IMR-90 (cell line): ENCODE measurements around the gene CHMP1A. TPM values are rescaled to one million over a fixed set of nuclear protein-coding genes. Genes with fewer than 3 reads are reported as not detected.

Experiments used
- ATAC-seq: fragments of 200-7000 bp; cut with Tn5 transposase; 2 replicates; pipeline ENCODE4 v1.9.1; 2020; ENCODE audit warnings: low read depth, mild to moderate bottlenecking, moderate library complexity
- BruUV-seq: library from RNA; stranded (reverse); fragments of 400-500 nt; replicated peaks from 2 replicates; lab custom pipeline; 2021; lab: Mats Ljungman, UMichigan
- CTCF ChIA-PET: fragments of 300-600 bp; formaldehyde crosslinking; extraction: SDS; loops from one replicate; lab custom pipeline; 2021; ENCODE audit warnings: antibody characterized with exemption; lab: Yijun Ruan, JAX
- POLR2A ChIA-PET: fragments of 300-600 bp; sonication (Branson Sonifier 250); formaldehyde crosslinking; loops from one replicate; lab custom pipeline; 2022; ENCODE audit warnings: antibody characterized with exemption; ENCODE audit not compliant: unreplicated experiment; lab: Charles Lee
- DNase-seq: peaks from one replicate; pipeline ENCODE4 v3.0.0; 2013
- H2AFZ ChIP-seq: replicated peaks from 2 replicates; pipeline ENCODE3; 2013; ENCODE audit warnings: low read length, mild to moderate bottlenecking; ENCODE audit not compliant: poor library complexity
- H2AK5ac ChIP-seq: 2 replicates; pipeline ENCODE4 v1.6.1; 2013; ENCODE audit warnings: low read depth, low read length, inconsistent platforms
- H2AK9ac ChIP-seq: replicated peaks from 2 replicates; pipeline ENCODE3; 2013; ENCODE audit warnings: mild to moderate bottlenecking, low read depth, low read length, moderate library complexity; ENCODE audit not compliant: poor library complexity
- H2BK120ac ChIP-seq: 2 replicates; pipeline ENCODE4 v1.6.1; 2013; ENCODE audit warnings: low read depth, low read length, inconsistent platforms
- H2BK15ac ChIP-seq: 3 replicates; pipeline ENCODE4 v1.6.1; 2013; ENCODE audit warnings: low read depth, low read length, inconsistent platforms
- H2BK20ac ChIP-seq: 2 replicates; pipeline ENCODE4 v1.6.1; 2013; ENCODE audit warnings: low read depth, mild to moderate bottlenecking, inconsistent platforms, low read length, moderate library complexity
- H2BK5ac ChIP-seq: 2 replicates; pipeline ENCODE4 v1.6.1; 2013; ENCODE audit warnings: mild to moderate bottlenecking, low read depth, low read length, inconsistent platforms; ENCODE audit not compliant: poor library complexity, severe bottlenecking
- H3K14ac ChIP-seq: replicated peaks from 2 replicates; pipeline ENCODE4 v1.6.1; 2013; ENCODE audit warnings: low read depth, low read length, inconsistent platforms
- H3K18ac ChIP-seq: 2 replicates; pipeline ENCODE4 v1.6.1; 2013; ENCODE audit warnings: low read depth, low read length, control low read depth
- H3K23ac ChIP-seq: 2 replicates; pipeline ENCODE4 v1.6.1; 2013; ENCODE audit warnings: low read depth, low read length, inconsistent platforms
- H3K27ac ChIP-seq: 2 replicates; pipeline ENCODE4 v1.5.1; 2013; ENCODE audit warnings: mild to moderate bottlenecking, control low read depth, low read length; ENCODE audit not compliant: insufficient read depth
- H3K27me3 ChIP-seq: 2 replicates; pipeline ENCODE4 v1.6.1; 2013; ENCODE audit warnings: low read length; ENCODE audit not compliant: control insufficient read depth, insufficient read depth
- H3K36me3 ChIP-seq: 2 replicates; pipeline ENCODE4 v1.6.1; 2013; ENCODE audit warnings: low read length, mixed read lengths; ENCODE audit not compliant: control insufficient read depth, insufficient read depth
- H3K4ac ChIP-seq: 2 replicates; pipeline ENCODE4 v1.6.1; 2013; ENCODE audit warnings: low read depth, low read length, inconsistent platforms
- H3K4me1 ChIP-seq: 2 replicates; pipeline ENCODE4 v1.6.1; 2013; ENCODE audit warnings: low read length, mixed read lengths; ENCODE audit not compliant: control insufficient read depth, insufficient read depth
- H3K4me2 ChIP-seq: 2 replicates; pipeline ENCODE4 v1.6.1; 2013; ENCODE audit warnings: low read depth, mild to moderate bottlenecking, control low read depth, low read length, moderate library complexity
- H3K4me3 ChIP-seq: 2 replicates; pipeline ENCODE4 v1.5.1; 2013; ENCODE audit warnings: low read depth, mild to moderate bottlenecking, control low read depth, low read length, moderate library complexity; ENCODE audit not compliant: insufficient read depth
- H3K56ac ChIP-seq: 2 replicates; pipeline ENCODE4 v1.6.1; 2013; ENCODE audit warnings: low read length, inconsistent platforms; ENCODE audit not compliant: insufficient read depth; ENCODE audit errors: extremely low read depth
- H3K79me1 ChIP-seq, 2 experiments: 2 replicates each; pipeline ENCODE4 v1.6.1; 2013; ENCODE audit warnings: low read length in 2 of 2, inconsistent platforms in 1 of 2, low read depth in 1 of 2
- H3K9ac ChIP-seq: 2 replicates; pipeline ENCODE4 v1.6.1; 2013; ENCODE audit warnings: low read depth, low read length, control low read depth
- H3K9me1 ChIP-seq: 2 replicates; pipeline ENCODE4 v1.6.1; 2013; ENCODE audit warnings: low read length, inconsistent platforms; ENCODE audit not compliant: insufficient read depth
- H3K9me3 ChIP-seq: 2 replicates; pipeline ENCODE4 v1.6.1; 2013; ENCODE audit warnings: low read length; ENCODE audit not compliant: control insufficient read depth, insufficient read depth
- H4K20me1 ChIP-seq: 2 replicates; pipeline ENCODE4 v1.6.1; 2013; ENCODE audit warnings: low read length, inconsistent platforms; ENCODE audit not compliant: insufficient read depth
- H4K5ac ChIP-seq: 2 replicates; pipeline ENCODE4 v1.6.1; 2013; ENCODE audit warnings: mild to moderate bottlenecking, low read depth, low read length, control low read depth
- H4K8ac ChIP-seq, 2 experiments: 2 replicates each; pipeline ENCODE4 v1.6.1; 2013; ENCODE audit warnings: low read depth in 2 of 2, low read length in 2 of 2, control low read depth in 1 of 2, inconsistent platforms in 1 of 2
- H4K91ac ChIP-seq: 2 replicates; pipeline ENCODE4 v1.6.1; 2013; ENCODE audit warnings: low read depth, low read length, inconsistent platforms; ENCODE audit not compliant: insufficient read depth
- CEBPB ChIP-seq: IDR thresholded peaks from 2 replicates; pipeline ENCODE4 v1.6.1; 2012; ENCODE audit warnings: low read depth, low read length, improper control_type of control experiment
- FOS ChIP-seq: fragments of 150-350 bp; IDR thresholded peaks from 2 replicates; pipeline ENCODE4 v1.6.1; 2016; ENCODE audit warnings: low read depth, low read length
- MAFK ChIP-seq: IDR thresholded peaks from 2 replicates; pipeline ENCODE4 v1.6.1; 2012; ENCODE audit warnings: low read depth, low read length, improper control_type of control experiment
- MAZ ChIP-seq: IDR thresholded peaks from 2 replicates; pipeline ENCODE4 v1.6.1; 2012; ENCODE audit warnings: low read depth, mild to moderate bottlenecking, low read length, improper control_type of control experiment, moderate library complexity, borderline replicate concordance
- POLR2A ChIP-seq: IDR thresholded peaks from 2 replicates; pipeline ENCODE4 v1.6.1; 2012; ENCODE audit warnings: mild to moderate bottlenecking, low read depth, low read length
- RAD21 ChIP-seq: IDR thresholded peaks from 2 replicates; pipeline ENCODE4 v1.6.1; 2012; ENCODE audit warnings: low read length, improper control_type of control experiment
- USF2 ChIP-seq: fragments of 150-350 bp; IDR thresholded peaks from 2 replicates; pipeline ENCODE4 v1.6.1; 2017; ENCODE audit warnings: mild to moderate bottlenecking, antibody characterized with exemption, low read length, low read depth
- WGBS, 2 experiments: methylation state at CpG; one replicate each; pipeline versions ENCODE4 v1.1.5 to v1.1.7; 2013; ENCODE audit warnings: missing lambda C conversion rate in 2 of 2; ENCODE audit not compliant: insufficient read length in 1 of 2; ENCODE audit errors: extremely low coverage in 2 of 2; 5-methylcytosine and 5-hydroxymethylcytosine counted together
- dilution Hi-C: fragments of 300-500 bp; cut with HindIII; formaldehyde crosslinking; loops from one replicate; pipeline ENCODE4 v1.14.3; 2018; ENCODE audit warnings: low sequenced_read_pairs; ENCODE audit not compliant: unreplicated experiment
- in situ Hi-C: fragments of 300-500 bp; cut with MboI; formaldehyde crosslinking; loops from 3 replicates; pipeline ENCODE4 v1.14.3; 2019; ENCODE audit warnings: low sequenced_read_pairs, inconsistent platforms, mixed read lengths
- intact Hi-C: fragments of 100-400 bp; cut with micrococcal nuclease; formaldehyde crosslinking; loops from 2 replicates; pipeline ENCODE4 v1.10.0; 2022
- polyA plus RNA-seq, 3 experiments: library from polyadenylated mRNA; depleted of rRNA; stranded (reverse); fragments of >200 nt; gene quantifications; 2 replicates each; pipeline ENCODE4 v1.2.3, GENCODE V29; 2012; ENCODE audit warnings: low replicate concordance in 1 of 3
- total RNA-seq: library from RNA; depleted of rRNA; stranded (reverse); fragments of >200 nt; gene quantifications from 2 replicates; pipeline ENCODE4 v1.2.3, GENCODE V29; 2012

The CHMP1A gene
- total and polyA plus RNA-seq, 2 of the 4 experiments (the other 2 are of a cell fraction) = 97.3 to 99.8 TPM

GRCh38 chr16:89615176-89615575, 42.3 kb downstream of the CHMP1A start:
- WGBS, 2 experiments = 79% methylated on average over 8 of the region's 13 CpGs; no CpG with 5 or more reads in 1 of the 2 experiments
- Histone ChIP-seq H3K9me3 (no peaks in the 10 kb centered on the region), H3K27ac (no peak overlapping the region), H2BK20ac (no peak overlapping the region), H2BK5ac (no peak overlapping the region), H3K4ac (no peak overlapping the region), H3K18ac (no peak overlapping the region), H4K20me1 (no peaks in the 10 kb centered on the region), H4K8ac (no peak overlapping the region), H4K5ac (no peak overlapping the region), H3K56ac (no peak overlapping the region), H3K9ac (no peak overlapping the region), H3K14ac (no peak overlapping the region), H2AFZ (no peak overlapping the region), H3K27me3 (peaks cover 2% of the 10 kb centered on the region; the same call in 1 of the 2 replicates), H3K23ac (no peak overlapping the region), H2AK5ac (no peak overlapping the region), H3K4me3 (no peak overlapping the region), H3K9me1 (no peaks in the 10 kb centered on the region), H2AK9ac (no peak overlapping the region), H3K79me1 (no peaks in the 10 kb centered on the region), H3K4me2 (no peak overlapping the region), H2BK15ac (no peak overlapping the region), H4K91ac (no peak overlapping the region), H3K36me3 (no peaks in the 10 kb centered on the region), H2BK120ac (no peak overlapping the region), H3K4me1 (peaks cover 2% of the 10 kb centered on the region; the same call in 1 of the 2 replicates)
- no peak for TF ChIP-seq RAD21
- TF ChIP-seq FOS = no peak
- no peak for TF ChIP-seq MAZ
- no peak for TF ChIP-seq USF2
- TF ChIP-seq MAFK = no peak
- no peak for TF ChIP-seq CEBPB
- TF ChIP-seq POLR2A = no peak
- no TSS peak for BruUV-seq
- in situ Hi-C loops = no loop called here
- ATAC-seq (no peak), DNase-seq (no peak)
- dilution Hi-C loops = no loop called here
- CTCF ChIA-PET = interaction anchor here (1.6 kb wide), 1 partner anchor 13 kb away, joined by 5 read pairs; no protein-coding TSS in a partner anchor
- intact Hi-C loops = no loop called here
- POLR2A ChIA-PET = no interaction called here
